Adrenal gland (tissue), 12 donors: Measurements from ENCODE around the gene ANKS1A. TPM values are rescaled to one million over a fixed set of nuclear protein-coding genes. Genes with fewer than 3 reads are reported as not detected.
A peak's percentile ranks its signal among the peaks of the same experiment; 100 is the strongest.

Experiments
- DNase-seq, 7 donors: peaks; one replicate each; pipeline ENCODE4 v3.0.0-alpha.2; 2019 to 2020
- H3K27ac ChIP-seq, 5 donors: fragments of 200-600 bp; sonication (generic) in 4 of 5; 1 replicate in 3 of 5; 2 replicates in 2 of 5; pipeline versions ENCODE4 v1.5.1 to v1.8.0; 2016 to 2020; ENCODE audit warnings: mild to moderate bottlenecking in 1 of 5
- H3K27me3 ChIP-seq: fragments of 200-600 bp; 2 replicates; pipeline ENCODE4 v1.8.0; 2021
- H3K36me3 ChIP-seq, 2 donors: fragments of 200-600 bp; replicated peaks in 1 of 2; 1 replicate in 1 of 2; 2 replicates in 1 of 2; pipeline versions ENCODE4 v1.5.1 to v1.8.0; 2018 to 2022
- H3K4me1 ChIP-seq, 2 donors: fragments of 200-600 bp; replicated peaks in 1 of 2; 1 replicate in 1 of 2; 2 replicates in 1 of 2; pipeline versions ENCODE4 v1.5.1 to v1.8.0; 2018 to 2021
- H3K4me3 ChIP-seq, 4 donors: fragments of 200-600 bp; sonication (generic) in 3 of 4; one replicate each; pipeline ENCODE4 v1.5.1; 2016 to 2018
- H3K9me3 ChIP-seq, 3 donors: fragments of 200-600 bp; sonication (generic) in 1 of 3; replicated peaks in 1 of 3; 1 replicate in 2 of 3; 2 replicates in 1 of 3; pipeline versions ENCODE4 v1.5.1 to v1.8.0; 2016 to 2021
- POLR2A ChIP-seq, 2 donors: fragments of 450-650 bp; IDR thresholded peaks; one replicate each; pipeline ENCODE4 v1.6.1; 2017; ENCODE audit warnings: antibody characterized with exemption in 2 of 2, mild to moderate bottlenecking in 2 of 2, moderate library complexity in 1 of 2
- WGBS, 4 donors: extraction: QIAGEN DNeasy Blood & Tissue Kit in 2 of 4; methylation state at CpG; one replicate each; pipeline versions ENCODE4 v1.1.5 to v1.1.7; 2013 to 2017; 5-methylcytosine and 5-hydroxymethylcytosine counted together
- intact Hi-C, 2 donors: fragments of 100-400 bp; cut with DNase I; formaldehyde crosslinking; loops; one replicate each; pipeline versions ENCODE4 v1.14.1 to v1.15.0; 2022 to 2023
- polyA plus RNA-seq, 3 donors: library from polyadenylated mRNA; stranded (reverse); fragments of 200-250 nt in 2 of 3; fragments of 350-450 nt in 1 of 3; fragmentation: Illumina TruSeq in 1 of 3; extraction: RNeasy Lipid Tissue Mini Kit (QIAGEN cat#74804) in 1 of 3; gene quantifications; one replicate each; pipeline ENCODE4 v1.2.3, GENCODE V29; 2013 to 2014
- total RNA-seq, 9 donors: library from RNA; depleted of rRNA in 4 of 9; stranded (reverse); fragments of >200 nt in 4 of 9; fragments of 120-200 nt in 1 of 9; fragmentation: NEBNext Ultra II Directional in 1 of 9; extraction: Animal tissue kit (Norgen Biotek cat#: 25700) in 1 of 9; gene quantifications; one replicate each; pipeline versions ENCODE4 v1.1.0 to v1.2.4, GENCODE V29; 2013 to 2023
- TF ChIP-seq, protein P1 (sequence below), 6 experiments: fragments of 450-650 bp in 4 of 6; fragments of 200-600 bp in 2 of 6; sonication (generic) in 1 of 6; IDR thresholded peaks; 1 replicate in 5 of 6; 2 replicates in 1 of 6; pipeline versions ENCODE4 v1.5.1 to v1.8.0; 2016 to 2021; ENCODE audit warnings: antibody characterized with exemption in 6 of 6, mild to moderate bottlenecking in 2 of 6, moderate library complexity in 1 of 6
- donor health status: healthy with polysubstance abuse.
- donor health status: Bipolar disorder and iron deficiency.
- donor health status: DM: yes; HTN: yes; CAD: no.
- donor health status: DM: no; HTN: no; CAD: no.
- donor health status: DM: no; HTN: no; CAD: no.
- donor health status: DM: yes; HTN: yes; CAD: no.

The ANKS1A gene
- total and polyA plus RNA-seq, 12 donors = 11.7 to 68.0 (median 42.4) TPM

DNA sequence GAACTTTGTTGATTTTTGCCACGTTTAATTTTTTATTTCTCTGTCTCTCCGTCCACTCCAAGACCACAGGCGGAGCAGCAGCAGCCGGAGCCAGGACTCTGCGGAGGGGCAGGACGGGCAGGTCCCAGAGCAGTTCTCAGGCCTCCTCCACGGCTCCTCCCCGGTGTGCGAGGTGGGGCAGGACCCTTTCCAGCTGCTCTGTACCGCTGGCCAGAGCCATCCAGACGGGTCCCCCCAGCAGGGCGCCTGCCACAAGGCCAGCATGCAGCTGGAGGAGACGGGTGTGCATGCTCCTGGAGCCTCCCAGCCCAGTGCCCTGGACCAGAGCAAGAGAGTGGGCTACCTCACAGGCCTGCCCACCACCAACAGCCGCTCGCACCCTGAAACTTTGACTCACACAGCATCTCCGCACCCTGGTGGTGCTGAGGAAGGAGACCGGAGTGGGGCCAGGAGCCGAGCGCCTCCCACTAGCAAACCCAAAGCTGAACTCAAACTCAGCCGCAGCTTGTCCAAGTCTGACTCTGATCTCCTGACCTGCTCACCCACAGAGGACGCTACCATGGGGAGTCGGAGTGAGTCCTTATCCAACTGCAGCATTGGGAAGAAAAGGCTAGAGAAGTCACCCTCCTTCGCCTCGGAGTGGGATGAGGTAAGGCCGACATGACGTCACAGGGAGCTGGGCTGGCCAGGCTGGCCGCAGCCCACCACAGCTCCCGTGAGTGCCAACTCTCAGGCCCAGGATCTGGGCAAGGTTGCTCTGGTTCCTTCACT lies 128.5 kb downstream of the ANKS1A start:
- TF ChIP-seq POLR2A (IDR thresholded peaks at IDR 0.05) = no peak
- TF ChIP-seq, protein P1, sequence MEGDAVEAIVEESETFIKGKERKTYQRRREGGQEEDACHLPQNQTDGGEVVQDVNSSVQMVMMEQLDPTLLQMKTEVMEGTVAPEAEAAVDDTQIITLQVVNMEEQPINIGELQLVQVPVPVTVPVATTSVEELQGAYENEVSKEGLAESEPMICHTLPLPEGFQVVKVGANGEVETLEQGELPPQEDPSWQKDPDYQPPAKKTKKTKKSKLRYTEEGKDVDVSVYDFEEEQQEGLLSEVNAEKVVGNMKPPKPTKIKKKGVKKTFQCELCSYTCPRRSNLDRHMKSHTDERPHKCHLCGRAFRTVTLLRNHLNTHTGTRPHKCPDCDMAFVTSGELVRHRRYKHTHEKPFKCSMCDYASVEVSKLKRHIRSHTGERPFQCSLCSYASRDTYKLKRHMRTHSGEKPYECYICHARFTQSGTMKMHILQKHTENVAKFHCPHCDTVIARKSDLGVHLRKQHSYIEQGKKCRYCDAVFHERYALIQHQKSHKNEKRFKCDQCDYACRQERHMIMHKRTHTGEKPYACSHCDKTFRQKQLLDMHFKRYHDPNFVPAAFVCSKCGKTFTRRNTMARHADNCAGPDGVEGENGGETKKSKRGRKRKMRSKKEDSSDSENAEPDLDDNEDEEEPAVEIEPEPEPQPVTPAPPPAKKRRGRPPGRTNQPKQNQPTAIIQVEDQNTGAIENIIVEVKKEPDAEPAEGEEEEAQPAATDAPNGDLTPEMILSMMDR (IDR thresholded peaks at IDR 0.05) = no peak
- no peaks in the 10 kb centered on the region for H3K27me3 ChIP-seq
- peak; percentile 23 to 71 (median 46) for DNase-seq
- intact Hi-C loops = no loop called here
- no peaks in the 10 kb centered on the region for H3K9me3 ChIP-seq
- peak overlapping the region in 2 of 4 donors; percentile 24 to 44 for H3K4me3 ChIP-seq
- 28 to 49% (median 35%) methylated on average over 16 to 28 of the region's 28 CpGs for WGBS, 4 donors
- peaks cover 63% of the 10 kb centered on the region in 2 donors for H3K4me1 ChIP-seq
- H3K27ac ChIP-seq = peak overlapping the region; percentile 51 to 94 (median 89)
- peaks cover 0 to 10% of the 10 kb centered on the region in 2 donors for H3K36me3 ChIP-seq

GRCh38 chr6:35018182-35018519 lies 129.1 kb downstream of the ANKS1A start:
- intact Hi-C loops = no loop called here
- H3K9me3 ChIP-seq = no peaks in the 10 kb centered on the region
- peaks cover 66 to 68% of the 10 kb centered on the region in 2 donors for H3K4me1 ChIP-seq

GRCh38 chr6:35018746-35019145 lies 129.7 kb downstream of the ANKS1A start:
- no peak for TF ChIP-seq POLR2A (IDR thresholded peaks at IDR 0.05)
- TF ChIP-seq, protein P1 (IDR thresholded peaks at IDR 0.05) = no peak
- intact Hi-C loops = no loop called here
- Histone ChIP-seq H3K9me3 (no peaks in the 10 kb centered on the region), H3K4me1 (peaks cover 72 to 74% of the 10 kb centered on the region in 2 donors), H3K27ac (peak overlapping the region in 3 of 5 donors; percentile 89 to 94 (median 89)), H3K27me3 (no peaks in the 10 kb centered on the region), H3K36me3 (peaks cover 0 to 10% of the 10 kb centered on the region in 2 donors), H3K4me3 (peak overlapping the region in 2 of 4 donors; percentile 24 to 44)
- peak in 2 of 7 donors; percentile 12 to 36 for DNase-seq
- 63 to 73% (median 66%) methylated on average over 2 of the region's 2 CpGs for WGBS, 4 donors

More at GRCh38 chr6:35018182-35018519, 129.1 kb downstream of the ANKS1A start:
- no peak for DNase-seq
- WGBS, 4 donors = 74 to 90% (median 85%) methylated on average over 3 of the region's 3 CpGs; no CpG with 5 or more reads in 1 of the 4 donors
- TF ChIP-seq, protein P1 (IDR thresholded peaks at IDR 0.05) = no peak
- no peak for TF ChIP-seq POLR2A (IDR thresholded peaks at IDR 0.05)
- Histone ChIP-seq H3K4me3 (peak overlapping the region in 2 of 4 donors; percentile 24 to 44), H3K27me3 (no peaks in the 10 kb centered on the region), H3K27ac (peak overlapping the region; percentile 51 to 94 (median 89)), H3K36me3 (peaks cover 0 to 10% of the 10 kb centered on the region in 2 donors)

DNA sequence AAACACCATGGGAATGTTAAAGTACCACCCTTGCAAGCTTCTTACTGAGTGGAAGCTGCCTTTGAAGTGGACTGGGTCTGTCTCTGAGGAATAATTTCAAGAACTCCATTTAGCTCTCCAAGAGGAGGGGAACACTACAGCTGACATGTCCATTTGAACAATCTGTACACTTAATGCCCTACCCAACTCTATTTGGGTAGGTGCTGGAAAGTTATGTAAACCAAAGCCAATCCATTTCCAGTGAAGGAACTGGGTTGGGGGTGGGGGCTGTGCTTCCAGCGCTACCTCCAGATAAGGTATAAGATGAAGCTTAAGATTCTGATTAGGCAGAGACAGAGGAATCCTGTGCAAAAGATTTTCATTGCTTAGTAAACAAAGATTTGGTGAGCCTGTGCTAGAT lies 130.1 kb downstream of the ANKS1A start:
- no peak for TF ChIP-seq POLR2A (IDR thresholded peaks at IDR 0.05)
- TF ChIP-seq, protein P1 (IDR thresholded peaks at IDR 0.05) = no peak

More for the DNA sequence above, 130.1 kb downstream of the ANKS1A start:
- H3K27ac ChIP-seq = peak overlapping the region in 3 of 5 donors; percentile 89 to 94 (median 89)
- H3K36me3 ChIP-seq = peaks cover 0 to 10% of the 10 kb centered on the region in 2 donors
- intact Hi-C loops = no loop called here
- H3K4me1 ChIP-seq = peaks cover 77 to 78% of the 10 kb centered on the region in 2 donors
- no peaks in the 10 kb centered on the region for H3K27me3 ChIP-seq
- peak overlapping the region in 1 of 4 donors; percentile 44 for H3K4me3 ChIP-seq
- no peaks in the 10 kb centered on the region for H3K9me3 ChIP-seq
- 69 to 95% (median 89%) methylated on average over 1 of the region's 1 CpG for WGBS, 4 donors
- no peak for DNase-seq
